HG03159 (cell line): Measurements from ENCODE around the gene NOLC1.

Experiments used
- ATAC-seq: cut with Tn5 transposase; IDR thresholded peaks from one replicate; pipeline ENCODE4 v1.9.1; 2021; ENCODE audit warnings: mild to moderate bottlenecking, moderate library complexity; ENCODE audit not compliant: unreplicated experiment

The NOLC1 gene

GRCh38 chr10:102151774-102152544 lies at the start of gene NOLC1:
NOLC1 (plus strand) TSS chr10:102152389; CDS start chr10:102152411, 22 bp downstream.
- ATAC-seq, result peak; percentile 89

- ATAC-seq, result no peak
These were observed 49.8 kb upstream of the NOLC1 start for GRCh38 chr10:102102421-102102820.

GRCh38 chr10:102106998-102107397 lies 45.2 kb upstream of the NOLC1 start:
- ATAC-seq, result no peak

- ATAC-seq, result no peak
These were observed 42.7 kb upstream of the NOLC1 start for GRCh38 chr10:102109166-102110116.

- ATAC-seq, result no peak
These were observed 40.9 kb upstream of the NOLC1 start for GRCh38 chr10:102111276-102111675.

GRCh38 chr10:102112210-102112817 lies 39.9 kb upstream of the NOLC1 start:
- ATAC-seq, result no peak

- no peak for ATAC-seq
These were observed 38.8 kb upstream of the NOLC1 start for GRCh38 chr10:102113261-102113955.

- ATAC-seq, result peak; percentile 21
These were observed 38.0 kb upstream of the NOLC1 start for GRCh38 chr10:102113956-102114857.

- ATAC-seq, result peak; percentile 62
These were observed 37.1 kb upstream of the NOLC1 start for GRCh38 chr10:102114861-102115618.

GRCh38 chr10:102115775-102116174 lies 36.4 kb upstream of the NOLC1 start:
- ATAC-seq, result no peak

GRCh38 chr10:102116656-102117055 lies 35.5 kb upstream of the NOLC1 start:
- ATAC-seq, result no peak

GRCh38 chr10:102117391-102118159 lies 34.6 kb upstream of the NOLC1 start:
- no peak for ATAC-seq

- ATAC-seq, result no peak
These were observed 33.3 kb upstream of the NOLC1 start for GRCh38 chr10:102118867-102119266.

- ATAC-seq, result peak; percentile 1
These were observed 32.6 kb upstream of the NOLC1 start for GRCh38 chr10:102119417-102120141.

- peak; percentile 52 for ATAC-seq
These were observed 31.8 kb upstream of the NOLC1 start, which contains the start of gene LDB1 for GRCh38 chr10:102120142-102120990. LDB1 (minus strand) TSS chr10:102120368; CDS start chr10:102120110, 258 bp downstream.

GRCh38 chr10:102120991-102121738 lies 31.0 kb upstream of the NOLC1 start:
- ATAC-seq, result no peak
